TTC549 (cell line): ENCODE data around the gene SDR9C7.
"Not testable (repeated sequence)": the region's sequence is repeated elsewhere in the genome, so short reads cannot be mapped to it uniquely, and the experiment has no call there.

ENCODE experiments used
- FAIRE-seq: peaks from 2 replicates; lab custom pipeline; 2012; peaks lifted over from hg19 to GRCh38; lab: Jason Lieb, UNC

SDR9C7 gene

GRCh38 chr12:56933826-56934625 lies at the start of gene SDR9C7:
SDR9C7 (minus strand) TSS chr12:56934408; CDS start chr12:56934261, 147 bp downstream.
- no peak for FAIRE-seq

GRCh38 chr12:56983386-56983785 lies 49.2 kb upstream of the SDR9C7 start:
- FAIRE-seq = no peak

- not testable (repeated sequence) for FAIRE-seq
Observed at GRCh38 chr12:56982578-56983236, 48.5 kb upstream of the SDR9C7 start.

GRCh38 chr12:56980941-56981530 lies 46.8 kb upstream of the SDR9C7 start:
- no peak for FAIRE-seq

- no peak for FAIRE-seq
Observed at GRCh38 chr12:56980268-56980667, 46.1 kb upstream of the SDR9C7 start.

GRCh38 chr12:56979628-56980027 lies 45.4 kb upstream of the SDR9C7 start:
- no peak for FAIRE-seq

- FAIRE-seq = no peak
Observed at GRCh38 chr12:56978397-56979138, 44.4 kb upstream of the SDR9C7 start.

GRCh38 chr12:56977361-56977760 lies 43.2 kb upstream of the SDR9C7 start:
- FAIRE-seq = not testable (repeated sequence)

- FAIRE-seq = not testable (repeated sequence)
Observed at GRCh38 chr12:56974224-56974623, 40.0 kb upstream of the SDR9C7 start.

- not testable (repeated sequence) for FAIRE-seq
Observed at GRCh38 chr12:56968910-56969309, 34.7 kb upstream of the SDR9C7 start.

GRCh38 chr12:56965997-56966642 lies 31.9 kb upstream of the SDR9C7 start:
- not testable (repeated sequence) for FAIRE-seq

- not testable (repeated sequence) for FAIRE-seq
Observed at GRCh38 chr12:56965124-56965523, 30.9 kb upstream of the SDR9C7 start.

- FAIRE-seq = not testable (repeated sequence)
Observed at GRCh38 chr12:56963557-56963956, 29.3 kb upstream of the SDR9C7 start.

GRCh38 chr12:56962247-56962646 lies 28.0 kb upstream of the SDR9C7 start:
- not testable (repeated sequence) for FAIRE-seq

GRCh38 chr12:56958422-56958821 lies 24.2 kb upstream of the SDR9C7 start:
- no peak for FAIRE-seq

GRCh38 chr12:56957229-56958052 lies 23.2 kb upstream of the SDR9C7 start, which contains the start of gene RDH16:
RDH16 (minus strand) TSS chr12:56957608; CDS start chr12:56957462, 146 bp downstream.
- no peak for FAIRE-seq

GRCh38 chr12:56955631-56956256 lies 21.5 kb upstream of the SDR9C7 start:
- no peak for FAIRE-seq

- no peak for FAIRE-seq
Observed at GRCh38 chr12:56954958-56955355, 20.7 kb upstream of the SDR9C7 start.

- FAIRE-seq = no peak
Observed at GRCh38 chr12:56954057-56954957, 20.1 kb upstream of the SDR9C7 start.
